ENCODE results near the gene SLC25A42.

Gene SLC25A42

GRCh38 chr19:19059837-19060611 lies 3.8 kb upstream of the SLC25A42 start:
- TF ChIP-seq CTCF (IDR thresholded peaks at IDR 0.05; ENCODE audit: low read depth, low read length, missing control alignments) = no peak
- no peak overlapping the region for H3K4me3 ChIP-seq (ENCODE audit: low read depth, low read length)
- no peak for DNase-seq (ENCODE audit: low read depth)

GRCh38 chr19:19061506-19061905 lies 2.3 kb upstream of the SLC25A42 start:
- no peak overlapping the region for H3K4me3 ChIP-seq (ENCODE audit: low read depth, low read length)
- TF ChIP-seq CTCF (IDR thresholded peaks at IDR 0.05; ENCODE audit: low read depth, low read length, missing control alignments) = no peak
- no peak for DNase-seq (ENCODE audit: low read depth)

GRCh38 chr19:19062454-19063182 lies 1.2 kb upstream of the SLC25A42 start:
- DNase-seq (ENCODE audit: low read depth) = no peak
- H3K4me3 ChIP-seq (ENCODE audit: low read depth, low read length) = peak overlapping the region; percentile 76
- no peak for TF ChIP-seq CTCF (IDR thresholded peaks at IDR 0.05; ENCODE audit: low read depth, low read length, missing control alignments)

- no peak for DNase-seq (ENCODE audit: low read depth)
- H3K4me3 ChIP-seq (ENCODE audit: low read depth, low read length) = peak overlapping the region; percentile 76
Measured at GRCh38 chr19:19064098-19064722, 416 bp downstream of the SLC25A42 start.

GRCh38 chr19:19064811-19065745 lies 1.3 kb downstream of the SLC25A42 start:
- no peak for TF ChIP-seq CTCF (IDR thresholded peaks at IDR 0.05; ENCODE audit: low read depth, low read length, missing control alignments)
- peak overlapping the region; percentile 76 for H3K4me3 ChIP-seq (ENCODE audit: low read depth, low read length)

More at GRCh38 chr19:19064098-19064722, 416 bp downstream of the SLC25A42 start:
- TF ChIP-seq CTCF (IDR thresholded peaks at IDR 0.05; ENCODE audit: low read depth, low read length, missing control alignments) = peak; percentile 63

More at GRCh38 chr19:19064811-19065745, 1.3 kb downstream of the SLC25A42 start:
- no peak for DNase-seq (ENCODE audit: low read depth)

Data from GM12864 (cell line).